Measurements from ENCODE around the gene FANK1.
A peak's percentile ranks its signal among the peaks of the same experiment; 100 is the strongest.
"Not testable (repeated sequence)": the region's sequence is repeated elsewhere in the genome, so short reads cannot be mapped to it uniquely, and the experiment has no call there.

FANK1 gene

GRCh38 chr10:125895130-125896087 is 955 bp upstream of the FANK1 start:
- H3K27me3 ChIP-seq (ENCODE audit: control insufficient read depth, insufficient read depth, low read length), result not testable (repeated sequence)
- peak overlapping the region; percentile 88 for H3K9ac ChIP-seq (ENCODE audit: low read length)

GRCh38 chr10:125897317-125897716 is 953 bp downstream of the FANK1 start:
- H3K9ac ChIP-seq (ENCODE audit: low read length), result peak overlapping the region; percentile 88
- not testable (repeated sequence) for H3K9me3 ChIP-seq (ENCODE audit: control insufficient read depth, low read length); H3K27me3 ChIP-seq (ENCODE audit: control insufficient read depth, insufficient read depth, low read length); H3K4me1 ChIP-seq (ENCODE audit: control insufficient read depth, insufficient read depth, low read length); H3K4me3 ChIP-seq (ENCODE audit: low read length); H3K36me3 ChIP-seq (ENCODE audit: control insufficient read depth, insufficient read depth, low read length)

More at GRCh38 chr10:125895130-125896087, 955 bp upstream of the FANK1 start:
- H3K4me1 ChIP-seq (ENCODE audit: control insufficient read depth, insufficient read depth, low read length); H3K9me3 ChIP-seq (ENCODE audit: control insufficient read depth, low read length); H3K36me3 ChIP-seq (ENCODE audit: control insufficient read depth, insufficient read depth, low read length): not testable (repeated sequence)
- peak overlapping the region; percentile 32 for H3K4me3 ChIP-seq (ENCODE audit: low read length)

- H3K27me3 ChIP-seq (ENCODE audit: control insufficient read depth, insufficient read depth, low read length); H3K36me3 ChIP-seq (ENCODE audit: control insufficient read depth, insufficient read depth, low read length); H3K9me3 ChIP-seq (ENCODE audit: control insufficient read depth, low read length); H3K4me1 ChIP-seq (ENCODE audit: control insufficient read depth, insufficient read depth, low read length); H3K9ac ChIP-seq (ENCODE audit: low read length); H3K4me3 ChIP-seq (ENCODE audit: low read length): not testable (repeated sequence)
Measured at GRCh38 chr10:125900963-125901362, 4.6 kb downstream of the FANK1 start.

GRCh38 chr10:125903135-125903640 is 6.8 kb downstream of the FANK1 start:
- not testable (repeated sequence) for H3K27me3 ChIP-seq (ENCODE audit: control insufficient read depth, insufficient read depth, low read length); H3K4me3 ChIP-seq (ENCODE audit: low read length); H3K4me1 ChIP-seq (ENCODE audit: control insufficient read depth, insufficient read depth, low read length); H3K9me3 ChIP-seq (ENCODE audit: control insufficient read depth, low read length); H3K9ac ChIP-seq (ENCODE audit: low read length); H3K36me3 ChIP-seq (ENCODE audit: control insufficient read depth, insufficient read depth, low read length)

GRCh38 chr10:125905069-125905994 is 9.0 kb downstream of the FANK1 start:
- not testable (repeated sequence) for H3K9me3 ChIP-seq (ENCODE audit: control insufficient read depth, low read length); H3K36me3 ChIP-seq (ENCODE audit: control insufficient read depth, insufficient read depth, low read length); H3K9ac ChIP-seq (ENCODE audit: low read length); H3K4me3 ChIP-seq (ENCODE audit: low read length); H3K27me3 ChIP-seq (ENCODE audit: control insufficient read depth, insufficient read depth, low read length); H3K4me1 ChIP-seq (ENCODE audit: control insufficient read depth, insufficient read depth, low read length)

- not testable (repeated sequence) for H3K9me3 ChIP-seq (ENCODE audit: control insufficient read depth, low read length); H3K27me3 ChIP-seq (ENCODE audit: control insufficient read depth, insufficient read depth, low read length); H3K4me1 ChIP-seq (ENCODE audit: control insufficient read depth, insufficient read depth, low read length); H3K9ac ChIP-seq (ENCODE audit: low read length); H3K4me3 ChIP-seq (ENCODE audit: low read length); H3K36me3 ChIP-seq (ENCODE audit: control insufficient read depth, insufficient read depth, low read length)
Measured at GRCh38 chr10:125907598-125907997, 11.2 kb downstream of the FANK1 start.

- not testable (repeated sequence) for H3K36me3 ChIP-seq (ENCODE audit: control insufficient read depth, insufficient read depth, low read length); H3K9me3 ChIP-seq (ENCODE audit: control insufficient read depth, low read length); H3K27me3 ChIP-seq (ENCODE audit: control insufficient read depth, insufficient read depth, low read length); H3K4me3 ChIP-seq (ENCODE audit: low read length); H3K9ac ChIP-seq (ENCODE audit: low read length)
- H3K4me1 ChIP-seq (ENCODE audit: control insufficient read depth, insufficient read depth, low read length), result peaks cover 13% of the 10 kb centered on the region
Measured at GRCh38 chr10:125908813-125909212, 12.4 kb downstream of the FANK1 start.

- H3K4me1 ChIP-seq (ENCODE audit: control insufficient read depth, insufficient read depth, low read length), result peaks cover 20% of the 10 kb centered on the region
- H3K9me3 ChIP-seq (ENCODE audit: control insufficient read depth, low read length); H3K36me3 ChIP-seq (ENCODE audit: control insufficient read depth, insufficient read depth, low read length); H3K9ac ChIP-seq (ENCODE audit: low read length); H3K4me3 ChIP-seq (ENCODE audit: low read length); H3K27me3 ChIP-seq (ENCODE audit: control insufficient read depth, insufficient read depth, low read length): not testable (repeated sequence)
Measured at GRCh38 chr10:125909491-125909890, 13.1 kb downstream of the FANK1 start.

- H3K4me3 ChIP-seq (ENCODE audit: low read length), result no peak overlapping the region
- H3K9ac ChIP-seq (ENCODE audit: low read length), result no peak overlapping the region
- no peaks in the 10 kb centered on the region for H3K36me3 ChIP-seq (ENCODE audit: control insufficient read depth, insufficient read depth, low read length)
- H3K4me1 ChIP-seq (ENCODE audit: control insufficient read depth, insufficient read depth, low read length), result peaks cover 24% of the 10 kb centered on the region
- H3K9me3 ChIP-seq (ENCODE audit: control insufficient read depth, low read length), result no peaks in the 10 kb centered on the region
- H3K27me3 ChIP-seq (ENCODE audit: control insufficient read depth, insufficient read depth, low read length), result no peaks in the 10 kb centered on the region
Measured at GRCh38 chr10:125911145-125911544, 14.8 kb downstream of the FANK1 start.

GRCh38 chr10:125911990-125912389 is 15.6 kb downstream of the FANK1 start:
- peaks cover 24% of the 10 kb centered on the region for H3K4me1 ChIP-seq (ENCODE audit: control insufficient read depth, insufficient read depth, low read length)
- no peak overlapping the region for H3K9ac ChIP-seq (ENCODE audit: low read length)
- no peak overlapping the region for H3K4me3 ChIP-seq (ENCODE audit: low read length)
- no peaks in the 10 kb centered on the region for H3K36me3 ChIP-seq (ENCODE audit: control insufficient read depth, insufficient read depth, low read length)
- H3K9me3 ChIP-seq (ENCODE audit: control insufficient read depth, low read length), result no peaks in the 10 kb centered on the region
- H3K27me3 ChIP-seq (ENCODE audit: control insufficient read depth, insufficient read depth, low read length), result no peaks in the 10 kb centered on the region

GRCh38 chr10:125913277-125913676 is 16.9 kb downstream of the FANK1 start:
- not testable (repeated sequence) for H3K4me3 ChIP-seq (ENCODE audit: low read length); H3K9me3 ChIP-seq (ENCODE audit: control insufficient read depth, low read length); H3K27me3 ChIP-seq (ENCODE audit: control insufficient read depth, insufficient read depth, low read length); H3K36me3 ChIP-seq (ENCODE audit: control insufficient read depth, insufficient read depth, low read length); H3K9ac ChIP-seq (ENCODE audit: low read length)
- peaks cover 24% of the 10 kb centered on the region for H3K4me1 ChIP-seq (ENCODE audit: control insufficient read depth, insufficient read depth, low read length)

- H3K4me1 ChIP-seq (ENCODE audit: control insufficient read depth, insufficient read depth, low read length), result peaks cover 24% of the 10 kb centered on the region
- no peaks in the 10 kb centered on the region for H3K27me3 ChIP-seq (ENCODE audit: control insufficient read depth, insufficient read depth, low read length)
- H3K4me3 ChIP-seq (ENCODE audit: low read length), result no peak overlapping the region
- H3K36me3 ChIP-seq (ENCODE audit: control insufficient read depth, insufficient read depth, low read length), result no peaks in the 10 kb centered on the region
- no peaks in the 10 kb centered on the region for H3K9me3 ChIP-seq (ENCODE audit: control insufficient read depth, low read length)
- no peak overlapping the region for H3K9ac ChIP-seq (ENCODE audit: low read length)
Measured at GRCh38 chr10:125916977-125917376, 20.6 kb downstream of the FANK1 start.

All from mucosa of stomach (tissue), 1 donor.